H9 (cell line): ENCODE results near the gene CREG2. TPM values are rescaled to one million over a fixed set of nuclear protein-coding genes. Genes with fewer than 3 reads are reported as not detected.

Source experiments
- DNase-seq: peaks from one replicate; pipeline ENCODE4 v3.0.0-alpha.2; 2017
- H2AFZ ChIP-seq: one replicate; pipeline ENCODE4 v1.6.1; 2013; ENCODE audit warnings: mild to moderate bottlenecking, low read length, control low read depth, moderate library complexity
- H2AK5ac ChIP-seq: 2 replicates; pipeline ENCODE4 v1.6.1; 2013; ENCODE audit warnings: low read length, control low read depth, mixed read lengths; ENCODE audit not compliant: insufficient read length
- H2BK120ac ChIP-seq: one replicate; pipeline ENCODE4 v1.6.1; 2013; ENCODE audit warnings: low read depth, mild to moderate bottlenecking, low read length, control low read depth, inconsistent platforms; ENCODE audit not compliant: poor library complexity, severe bottlenecking
- H2BK12ac ChIP-seq: 2 replicates; pipeline ENCODE4 v1.6.1; 2013; ENCODE audit warnings: low read length, control low read depth, mixed read lengths, low read depth; ENCODE audit not compliant: insufficient read length
- H2BK15ac ChIP-seq: 2 replicates; pipeline ENCODE4 v1.6.1; 2013; ENCODE audit warnings: low read depth, low read length, control low read depth
- H2BK20ac ChIP-seq: one replicate; pipeline ENCODE4 v1.6.1; 2013; ENCODE audit warnings: low read depth, mild to moderate bottlenecking, low read length, control low read depth, inconsistent platforms; ENCODE audit not compliant: poor library complexity, severe bottlenecking
- H2BK5ac ChIP-seq: 2 replicates; pipeline ENCODE4 v1.6.1; 2013; ENCODE audit warnings: low read length, control low read depth, mixed read lengths; ENCODE audit not compliant: insufficient read length
- H3K14ac ChIP-seq: 2 replicates; pipeline ENCODE4 v1.6.1; 2013; ENCODE audit warnings: low read length, control low read depth; ENCODE audit not compliant: insufficient read depth
- H3K18ac ChIP-seq: 2 replicates; pipeline ENCODE4 v1.6.1; 2013; ENCODE audit warnings: low read depth, mild to moderate bottlenecking, mixed read lengths, low read length, control low read depth; ENCODE audit not compliant: insufficient read length
- H3K23ac ChIP-seq: 2 replicates; pipeline ENCODE4 v1.6.1; 2013; ENCODE audit warnings: low read length, control low read depth, mixed read lengths, low read depth; ENCODE audit not compliant: insufficient read length
- H3K23me2 ChIP-seq: 2 replicates; pipeline ENCODE4 v1.6.1; 2013; ENCODE audit warnings: low read depth, mild to moderate bottlenecking, mixed read lengths, low read length, control low read depth; ENCODE audit not compliant: insufficient read length, poor library complexity, severe bottlenecking
- H3K27ac ChIP-seq: 2 replicates; pipeline ENCODE4 v1.5.1; 2013; ENCODE audit warnings: low read length, control low read depth, mixed read lengths, low read depth; ENCODE audit not compliant: insufficient read length
- H3K27me3 ChIP-seq: 2 replicates; pipeline ENCODE4 v1.6.1; 2013; ENCODE audit warnings: low read length, control low read depth, inconsistent platforms; ENCODE audit not compliant: insufficient read depth
- H3K4ac ChIP-seq: 2 replicates; pipeline ENCODE4 v1.6.1; 2013; ENCODE audit warnings: low read depth, mild to moderate bottlenecking, control low read depth, inconsistent platforms, low read length, moderate library complexity
- H3K4me1 ChIP-seq: 2 replicates; pipeline ENCODE4 v1.6.1; 2013; ENCODE audit warnings: low read length, control low read depth, inconsistent platforms; ENCODE audit not compliant: insufficient read depth
- H3K4me2 ChIP-seq: 2 replicates; pipeline ENCODE4 v1.6.1; 2013; ENCODE audit warnings: low read length, control low read depth, mixed read lengths; ENCODE audit not compliant: insufficient read length, insufficient read depth
- H3K56ac ChIP-seq: 2 replicates; pipeline ENCODE4 v1.6.1; 2013; ENCODE audit warnings: low read depth, mild to moderate bottlenecking, mixed read lengths, low read length, control low read depth; ENCODE audit not compliant: insufficient read length
- H3K79me1 ChIP-seq: 2 replicates; pipeline ENCODE4 v1.6.1; 2013; ENCODE audit warnings: low read depth, mild to moderate bottlenecking, moderate library complexity, low read length, control low read depth, inconsistent platforms; ENCODE audit not compliant: insufficient read depth, poor library complexity, severe bottlenecking
- H3K79me2 ChIP-seq: 2 replicates; pipeline ENCODE4 v1.6.1; 2013; ENCODE audit warnings: low read length, control low read depth, inconsistent platforms; ENCODE audit not compliant: insufficient read depth
- H3K9ac ChIP-seq: 2 replicates; pipeline ENCODE4 v1.6.1; 2013; ENCODE audit warnings: low read length, control low read depth, mixed read lengths; ENCODE audit not compliant: insufficient read length; ENCODE audit errors: extremely low read depth
- H3K9me3 ChIP-seq: one replicate; pipeline ENCODE4 v1.6.1; 2013; ENCODE audit warnings: low read depth, low read length, inconsistent platforms; ENCODE audit not compliant: control insufficient read depth
- H3T11ph ChIP-seq: one replicate; pipeline ENCODE4 v1.6.1; 2013; ENCODE audit warnings: mild to moderate bottlenecking, low read length, control low read depth, inconsistent platforms
- H4K20me1 ChIP-seq: one replicate; pipeline ENCODE4 v1.6.1; 2013; ENCODE audit not compliant: control insufficient read depth, insufficient read length, insufficient read depth
- H4K5ac ChIP-seq: 2 replicates; pipeline ENCODE4 v1.6.1; 2013; ENCODE audit warnings: low read depth, mild to moderate bottlenecking, mixed read lengths, low read length, control low read depth; ENCODE audit not compliant: insufficient read length
- H4K8ac ChIP-seq: replicated peaks from 2 replicates; pipeline ENCODE4 v1.6.1; 2013; ENCODE audit warnings: low read length, control low read depth, mixed read lengths, low read depth; ENCODE audit not compliant: insufficient read length
- H4K91ac ChIP-seq: 2 replicates; pipeline ENCODE4 v1.6.1; 2013; ENCODE audit warnings: low read depth, mild to moderate bottlenecking, moderate library complexity, mixed read lengths, low read length, control low read depth; ENCODE audit not compliant: insufficient read length
- H3K27ac Mint-ChIP-seq, 3 experiments: 2 replicates in 2 of 3; 3 replicates in 1 of 3; pipeline ENCODE4 v1.8.0; 2020 to 2021; ENCODE audit warnings: mixed read lengths in 3 of 3, mild to moderate bottlenecking in 1 of 3, moderate library complexity in 1 of 3
- H3K27me3 Mint-ChIP-seq: 2 replicates; pipeline ENCODE4 v1.8.0; 2021; ENCODE audit warnings: low read depth, mild to moderate bottlenecking, moderate library complexity, mixed read lengths
- H3K36me3 Mint-ChIP-seq, 3 experiments: 2 replicates in 2 of 3; 3 replicates in 1 of 3; pipeline ENCODE4 v1.8.0; 2020 to 2021; ENCODE audit warnings: low read depth in 3 of 3, mixed read lengths in 3 of 3; ENCODE audit not compliant: insufficient read depth in 1 of 3
- H3K4me1 Mint-ChIP-seq, 2 experiments: 2 replicates each; pipeline ENCODE4 v1.8.0; 2020; ENCODE audit warnings: mixed read lengths in 2 of 2
- H3K4me3 Mint-ChIP-seq, 2 experiments: 2 replicates in 1 of 2; 3 replicates in 1 of 2; pipeline ENCODE4 v1.8.0; 2020 to 2021; ENCODE audit warnings: mild to moderate bottlenecking in 2 of 2, mixed read lengths in 2 of 2, moderate library complexity in 1 of 2
- H3K9me3 Mint-ChIP-seq, 2 experiments: 2 replicates in 1 of 2; 3 replicates in 1 of 2; pipeline ENCODE4 v1.8.0; 2020; ENCODE audit warnings: mild to moderate bottlenecking in 2 of 2, mixed read lengths in 2 of 2, moderate library complexity in 1 of 2
- WGBS: extraction: QIAGEN DNeasy Blood & Tissue Kit; methylation state at CpG from one replicate; pipeline ENCODE4 v1.1.7; 2013; ENCODE audit warnings: missing lambda C conversion rate, low lambda C conversion rate, mixed read lengths; ENCODE audit not compliant: insufficient read length; ENCODE audit errors: extremely low coverage; 5-methylcytosine and 5-hydroxymethylcytosine counted together
- total RNA-seq: library from RNA; stranded (reverse); gene quantifications from 2 replicates; pipeline ENCODE4 v1.2.1, GENCODE V29; 2021
- TF ChIP-seq, protein P1 (sequence below): fragments of 200-600 bp; sonication (generic); conservative IDR thresholded peaks from 3 replicates; pipeline ENCODE4 v1.8.0; 2021; ENCODE audit warnings: antibody characterized with exemption, mild to moderate bottlenecking

CREG2 gene
- total RNA-seq, 1 experiment from 2014 or later, result 0.77 TPM

- no peak overlapping the region for H3K27ac Mint-ChIP-seq
These were observed 45.2 kb downstream of the CREG2 start for GRCh38 chr2:101341901-101342624.

More at GRCh38 chr2:101341901-101342624, 45.2 kb downstream of the CREG2 start:
- H3K27me3 ChIP-seq, result no peaks in the 10 kb centered on the region
- peak; percentile 87 for DNase-seq
- WGBS, result no CpG with 5 or more reads among the region's 21 CpGs
- H3K4ac ChIP-seq, result no peak overlapping the region
- no peak overlapping the region for H2BK15ac ChIP-seq
- H2BK120ac ChIP-seq, result no peak overlapping the region
- Mint-ChIP-seq H3K4me3 (peak overlapping the region; percentile 6 to 16; a peak in 3 of 5 replicates), H3K36me3 (peaks cover 0 to 8% (median 0%) of the 10 kb centered on the region in 3 experiments; a peak in 2 of 7 replicates), H3K4me1 (peaks cover 46 to 53% of the 10 kb centered on the region in 2 experiments), H3K27me3 (peaks cover 2% of the 10 kb centered on the region; the same call in 1 of the 2 replicates), H3K9me3 (peaks cover 0 to 7% of the 10 kb centered on the region in 2 experiments; a peak in 2 of 5 replicates)
- no peak overlapping the region for H3K9ac ChIP-seq
- no peak overlapping the region for H2BK5ac ChIP-seq
- H2BK20ac ChIP-seq, result no peak overlapping the region
- H3K56ac ChIP-seq, result no peak overlapping the region
- no peak overlapping the region for H3T11ph ChIP-seq
- no peak overlapping the region for H2AK5ac ChIP-seq
- H4K91ac ChIP-seq, result no peak overlapping the region
- TF ChIP-seq, protein P1, sequence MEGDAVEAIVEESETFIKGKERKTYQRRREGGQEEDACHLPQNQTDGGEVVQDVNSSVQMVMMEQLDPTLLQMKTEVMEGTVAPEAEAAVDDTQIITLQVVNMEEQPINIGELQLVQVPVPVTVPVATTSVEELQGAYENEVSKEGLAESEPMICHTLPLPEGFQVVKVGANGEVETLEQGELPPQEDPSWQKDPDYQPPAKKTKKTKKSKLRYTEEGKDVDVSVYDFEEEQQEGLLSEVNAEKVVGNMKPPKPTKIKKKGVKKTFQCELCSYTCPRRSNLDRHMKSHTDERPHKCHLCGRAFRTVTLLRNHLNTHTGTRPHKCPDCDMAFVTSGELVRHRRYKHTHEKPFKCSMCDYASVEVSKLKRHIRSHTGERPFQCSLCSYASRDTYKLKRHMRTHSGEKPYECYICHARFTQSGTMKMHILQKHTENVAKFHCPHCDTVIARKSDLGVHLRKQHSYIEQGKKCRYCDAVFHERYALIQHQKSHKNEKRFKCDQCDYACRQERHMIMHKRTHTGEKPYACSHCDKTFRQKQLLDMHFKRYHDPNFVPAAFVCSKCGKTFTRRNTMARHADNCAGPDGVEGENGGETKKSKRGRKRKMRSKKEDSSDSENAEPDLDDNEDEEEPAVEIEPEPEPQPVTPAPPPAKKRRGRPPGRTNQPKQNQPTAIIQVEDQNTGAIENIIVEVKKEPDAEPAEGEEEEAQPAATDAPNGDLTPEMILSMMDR, result peak; percentile 92
- no peak overlapping the region for H3K27ac ChIP-seq
- peaks cover 6% of the 10 kb centered on the region; the same call in 1 of the 2 replicates for H3K4me1 ChIP-seq
- H2BK12ac ChIP-seq, result no peak overlapping the region
- no peaks in the 10 kb centered on the region for H3K79me1 ChIP-seq
- H2AFZ ChIP-seq, result no peak overlapping the region
- no peak overlapping the region for H3K23ac ChIP-seq
- no peak overlapping the region for H3K14ac ChIP-seq
- H4K8ac ChIP-seq, result no peak overlapping the region
- no peaks in the 10 kb centered on the region for H3K9me3 ChIP-seq
- H4K20me1 ChIP-seq, result no peaks in the 10 kb centered on the region
- H3K4me2 ChIP-seq, result no peak overlapping the region
- no peaks in the 10 kb centered on the region for H3K79me2 ChIP-seq
- H3K18ac ChIP-seq, result no peak overlapping the region
- no peak overlapping the region for H4K5ac ChIP-seq
- no peaks in the 10 kb centered on the region for H3K23me2 ChIP-seq
